HG03469 (cell line): ENCODE measurements around the gene FSTL4.
"Not testable (repeated sequence)": the region's sequence is repeated elsewhere in the genome, so short reads cannot be mapped to it uniquely, and the experiment has no call there.

Experiments
- ATAC-seq: cut with Tn5 transposase; IDR thresholded peaks from one replicate; pipeline ENCODE4 v1.9.1; 2021; ENCODE audit warnings: mild to moderate bottlenecking, moderate library complexity, moderate number of reproducible peaks; ENCODE audit not compliant: unreplicated experiment

Gene FSTL4

GRCh38 chr5:133409210-133409674 is 203.1 kb downstream of the FSTL4 start:
- ATAC-seq = no peak

- no peak for ATAC-seq
These were observed 204.0 kb downstream of the FSTL4 start for GRCh38 chr5:133408322-133408721.

- no peak for ATAC-seq
These were observed 205.2 kb downstream of the FSTL4 start for GRCh38 chr5:133406977-133407632.

- ATAC-seq = no peak
These were observed 205.9 kb downstream of the FSTL4 start for GRCh38 chr5:133406208-133406976.

- no peak for ATAC-seq
These were observed 206.9 kb downstream of the FSTL4 start for GRCh38 chr5:133405275-133406034.

- ATAC-seq = no peak
These were observed 207.6 kb downstream of the FSTL4 start for GRCh38 chr5:133404724-133405123.

- ATAC-seq = no peak
These were observed 208.5 kb downstream of the FSTL4 start for GRCh38 chr5:133403741-133404364.

GRCh38 chr5:133402775-133403174 is 209.6 kb downstream of the FSTL4 start:
- ATAC-seq = no peak

- no peak for ATAC-seq
These were observed 210.5 kb downstream of the FSTL4 start for GRCh38 chr5:133401731-133402347.

- no peak for ATAC-seq
These were observed 211.4 kb downstream of the FSTL4 start for GRCh38 chr5:133400831-133401351.

- ATAC-seq = no peak
These were observed 212.2 kb downstream of the FSTL4 start for GRCh38 chr5:133400120-133400519.

GRCh38 chr5:133399247-133399891 is 213.0 kb downstream of the FSTL4 start:
- ATAC-seq = no peak

GRCh38 chr5:133398646-133399101 is 213.7 kb downstream of the FSTL4 start:
- ATAC-seq = no peak

- no peak for ATAC-seq
These were observed 214.2 kb downstream of the FSTL4 start for GRCh38 chr5:133397990-133398645.

- ATAC-seq = no peak
These were observed 215.0 kb downstream of the FSTL4 start for GRCh38 chr5:133397348-133397747.

GRCh38 chr5:133396814-133397213 is 215.5 kb downstream of the FSTL4 start:
- no peak for ATAC-seq

- no peak for ATAC-seq
These were observed 216.1 kb downstream of the FSTL4 start for GRCh38 chr5:133396187-133396741.

- ATAC-seq = not testable (repeated sequence)
These were observed 217.1 kb downstream of the FSTL4 start for GRCh38 chr5:133395207-133395606.

- not testable (repeated sequence) for ATAC-seq
These were observed 217.9 kb downstream of the FSTL4 start for GRCh38 chr5:133394477-133394817.
